Measurements from ENCODE around the gene FBXW12. TPM values are rescaled to one million over a fixed set of nuclear protein-coding genes. Genes with fewer than 3 reads are reported as not detected.
A peak's percentile ranks its signal among the peaks of the same experiment; 100 is the strongest.

Gene FBXW12
- total RNA-seq, 1 experiment from 2014 or later, result 0.74 TPM

GRCh38 chr3:48423241-48423882 lies 51.3 kb downstream of the FBXW12 start:
- peaks cover 33% of the 10 kb centered on the region; the same call in 1 of the 2 replicates for H3K79me2 ChIP-seq (ENCODE audit: insufficient read depth, low read length)
- peak overlapping the region in 2 of 3 experiments; percentile 17 to 39; a peak in 3 of 7 replicates for H3K27ac Mint-ChIP-seq

More at GRCh38 chr3:48423241-48423882, 51.3 kb downstream of the FBXW12 start:
- no peak overlapping the region; the same call in 1 of the 2 replicates for H3K14ac ChIP-seq (ENCODE audit: insufficient read depth, low read length)
- no CpG with 5 or more reads among the region's 25 CpGs for WGBS (ENCODE audit: extremely low coverage, insufficient read length, low lambda C conversion rate)
- H4K5ac ChIP-seq (ENCODE audit: insufficient read length, low read depth, low read length), result no peak overlapping the region
- no peak overlapping the region for H2BK5ac ChIP-seq (ENCODE audit: insufficient read length, low read length)
- no peaks in the 10 kb centered on the region for H3K27me3 ChIP-seq (ENCODE audit: insufficient read depth, low read length)
- H2AFZ ChIP-seq (ENCODE audit: low read length), result no peak overlapping the region
- no peak overlapping the region for H3K23ac ChIP-seq (ENCODE audit: insufficient read length, low read depth, low read length)
- H4K91ac ChIP-seq (ENCODE audit: insufficient read length, low read depth, low read length), result no peak overlapping the region
- TF ChIP-seq CTCF (conservative IDR thresholded peaks at IDR 0.05), result no peak
- H2BK120ac ChIP-seq (ENCODE audit: low read depth, low read length, poor library complexity, severe bottlenecking), result no peak overlapping the region
- Mint-ChIP-seq H3K4me1 (peaks cover 30 to 33% of the 10 kb centered on the region in 2 experiments), H3K36me3 (ENCODE audit: insufficient read depth in 1 of 3, low read depth in 3 of 3) (peaks cover 20 to 50% (median 49%) of the 10 kb centered on the region in 3 experiments; a peak in 6 of 7 replicates), H3K4me3 (no peak overlapping the region; a peak in 1 of 5 replicates), H3K27me3 (ENCODE audit: low read depth) (no peaks in the 10 kb centered on the region), H3K9me3 (no peaks in the 10 kb centered on the region)
- H4K20me1 ChIP-seq (ENCODE audit: control insufficient read depth, insufficient read depth, insufficient read length), result no peaks in the 10 kb centered on the region
- H2AK5ac ChIP-seq (ENCODE audit: insufficient read length, low read length), result no peak overlapping the region
- no peak overlapping the region for H2BK15ac ChIP-seq (ENCODE audit: low read depth, low read length)
- H4K8ac ChIP-seq (replicated peaks; ENCODE audit: insufficient read length, low read depth, low read length), result no peak overlapping the region
- no peak overlapping the region for H3T11ph ChIP-seq (ENCODE audit: low read length)
- H3K56ac ChIP-seq (ENCODE audit: insufficient read length, low read depth, low read length), result no peak overlapping the region
- H3K23me2 ChIP-seq (ENCODE audit: insufficient read length, low read depth, low read length, poor library complexity, severe bottlenecking), result peaks cover 7% of the 10 kb centered on the region
- H2BK12ac ChIP-seq (ENCODE audit: insufficient read length, low read depth, low read length), result no peak overlapping the region
- H3K9ac ChIP-seq (ENCODE audit: extremely low read depth, insufficient read length, low read length), result no peak overlapping the region
- H3K79me1 ChIP-seq (ENCODE audit: insufficient read depth, low read depth, low read length, poor library complexity, severe bottlenecking), result no peaks in the 10 kb centered on the region
- no peak overlapping the region for H3K18ac ChIP-seq (ENCODE audit: insufficient read length, low read depth, low read length)
- peaks cover 9% of the 10 kb centered on the region; the same call in 1 of the 2 replicates for H3K4me1 ChIP-seq (ENCODE audit: insufficient read depth, low read length)
- no peak overlapping the region for H3K27ac ChIP-seq (ENCODE audit: insufficient read length, low read depth, low read length)
- H3K4ac ChIP-seq (ENCODE audit: low read depth, low read length), result no peak overlapping the region
- no peak for DNase-seq
- no peak overlapping the region for H2BK20ac ChIP-seq (ENCODE audit: low read depth, low read length, poor library complexity, severe bottlenecking)
- no peak overlapping the region for H3K4me2 ChIP-seq (ENCODE audit: insufficient read depth, insufficient read length, low read length)
- H3K9me3 ChIP-seq (ENCODE audit: control insufficient read depth, low read depth, low read length), result no peaks in the 10 kb centered on the region
